ENCODE data around the gene TTLL5. TPM values are rescaled to one million over a fixed set of nuclear protein-coding genes. Genes with fewer than 3 reads are reported as not detected.

Gene TTLL5
- total RNA-seq, 4 donors from 2014 or later, result 36.3 to 61.8 (median 36.7) TPM

DNA sequence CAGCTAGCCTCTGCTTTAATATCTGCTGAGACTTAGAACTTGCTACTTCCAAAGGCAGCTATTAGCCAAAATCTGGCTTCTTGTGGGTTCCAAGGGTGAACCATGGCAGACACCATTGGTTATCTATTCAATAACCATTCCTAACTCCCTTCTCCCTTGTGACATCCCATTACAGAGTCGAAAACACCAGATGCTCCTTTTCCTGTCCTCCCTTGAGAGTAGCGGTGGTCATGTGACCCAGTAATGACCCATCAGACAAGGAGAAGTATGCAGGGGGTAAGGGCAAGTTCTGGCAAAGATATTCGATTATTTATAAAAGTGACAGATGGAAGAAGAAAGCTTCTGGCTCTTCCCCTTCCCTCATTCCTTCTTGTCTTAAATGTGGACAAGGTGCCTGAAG, 300.6 kb downstream of the TTLL5 start:
- Histone ChIP-seq H3K9me3 (no peaks in the 10 kb centered on the region), H3K36me3 (peaks cover 0 to 72% (median 0%) of the 10 kb centered on the region in 3 donors), H3K4me1 (no peaks in the 10 kb centered on the region), H3K4me3 (no peak overlapping the region), H3K27me3 (no peaks in the 10 kb centered on the region), H3K27ac (no peak overlapping the region)
- TF ChIP-seq, protein P1, sequence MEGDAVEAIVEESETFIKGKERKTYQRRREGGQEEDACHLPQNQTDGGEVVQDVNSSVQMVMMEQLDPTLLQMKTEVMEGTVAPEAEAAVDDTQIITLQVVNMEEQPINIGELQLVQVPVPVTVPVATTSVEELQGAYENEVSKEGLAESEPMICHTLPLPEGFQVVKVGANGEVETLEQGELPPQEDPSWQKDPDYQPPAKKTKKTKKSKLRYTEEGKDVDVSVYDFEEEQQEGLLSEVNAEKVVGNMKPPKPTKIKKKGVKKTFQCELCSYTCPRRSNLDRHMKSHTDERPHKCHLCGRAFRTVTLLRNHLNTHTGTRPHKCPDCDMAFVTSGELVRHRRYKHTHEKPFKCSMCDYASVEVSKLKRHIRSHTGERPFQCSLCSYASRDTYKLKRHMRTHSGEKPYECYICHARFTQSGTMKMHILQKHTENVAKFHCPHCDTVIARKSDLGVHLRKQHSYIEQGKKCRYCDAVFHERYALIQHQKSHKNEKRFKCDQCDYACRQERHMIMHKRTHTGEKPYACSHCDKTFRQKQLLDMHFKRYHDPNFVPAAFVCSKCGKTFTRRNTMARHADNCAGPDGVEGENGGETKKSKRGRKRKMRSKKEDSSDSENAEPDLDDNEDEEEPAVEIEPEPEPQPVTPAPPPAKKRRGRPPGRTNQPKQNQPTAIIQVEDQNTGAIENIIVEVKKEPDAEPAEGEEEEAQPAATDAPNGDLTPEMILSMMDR (IDR thresholded peaks at IDR 0.05), result no peak
- TF ChIP-seq POLR2A (IDR thresholded peaks at IDR 0.05), result no peak
- TF ChIP-seq EP300 (IDR thresholded peaks at IDR 0.05), result no peak
- 68 to 73% methylated on average over 3 of the region's 3 CpGs for WGBS, 2 donors
- DNase-seq (ENCODE audit: low spot score in 2 of 2), result no peak

DNA sequence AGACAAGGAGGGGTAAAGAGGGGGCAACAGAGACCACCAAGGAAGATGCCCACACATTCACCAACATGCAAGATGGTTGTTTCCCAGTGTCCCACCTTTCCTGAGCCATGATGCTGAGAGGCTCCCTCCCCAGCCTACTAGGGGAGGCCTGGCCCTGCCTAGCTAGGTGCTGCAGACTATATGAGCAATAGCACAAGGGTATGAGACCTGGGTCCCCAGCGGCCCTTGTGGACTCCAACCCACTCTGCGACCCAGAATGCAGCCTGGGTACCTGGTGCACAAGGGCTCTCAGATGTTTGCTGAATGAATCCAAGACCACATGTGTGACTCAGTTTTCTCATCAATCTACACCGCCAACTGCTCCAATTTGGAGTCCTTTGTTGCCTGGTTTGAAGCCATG, 306.8 kb downstream of the TTLL5 start:
- no peak for DNase-seq (ENCODE audit: low spot score in 2 of 2)
- Histone ChIP-seq H3K9me3 (no peaks in the 10 kb centered on the region), H3K27ac (peak overlapping the region in 1 of 4 donors; percentile 61), H3K4me1 (peaks cover 0 to 21% (median 0%) of the 10 kb centered on the region in 4 donors), H3K36me3 (peaks cover 0 to 49% (median 0%) of the 10 kb centered on the region in 3 donors), H3K27me3 (no peaks in the 10 kb centered on the region), H3K4me3 (no peak overlapping the region)
- 95 to 96% methylated on average over 2 to 3 of the region's 3 CpGs for WGBS, 2 donors
- TF ChIP-seq, protein P1 (IDR thresholded peaks at IDR 0.05), result no peak
- TF ChIP-seq EP300 (IDR thresholded peaks at IDR 0.05), result no peak
- no peak for TF ChIP-seq POLR2A (IDR thresholded peaks at IDR 0.05)

DNA sequence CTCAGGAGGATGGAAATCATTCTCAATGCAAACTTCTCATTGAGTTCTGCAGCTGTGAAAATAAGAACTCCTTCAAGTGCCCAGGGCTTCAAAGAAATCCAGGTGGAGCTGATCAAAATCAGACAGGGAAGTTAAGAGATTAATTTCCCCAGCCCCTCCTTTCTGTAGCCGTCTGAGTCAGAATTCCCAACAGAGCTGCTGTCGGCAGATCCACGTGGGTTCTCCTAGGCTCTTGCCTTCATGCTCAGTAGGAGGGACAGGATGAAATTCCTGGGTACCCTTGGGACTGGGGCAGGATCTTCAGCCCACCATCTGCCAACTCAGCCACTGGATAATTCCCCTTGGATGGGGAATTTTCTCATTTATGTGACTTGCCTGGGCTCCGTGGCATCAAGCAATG, 307.4 kb downstream of the TTLL5 start:
- DNase-seq (ENCODE audit: low spot score in 2 of 2), result peak in 1 of 2 donors; percentile 31
- Histone ChIP-seq H3K9me3 (no peaks in the 10 kb centered on the region), H3K36me3 (peaks cover 0 to 44% (median 0%) of the 10 kb centered on the region in 3 donors), H3K4me3 (no peak overlapping the region), H3K4me1 (peaks cover 0 to 24% (median 0%) of the 10 kb centered on the region in 4 donors), H3K27me3 (no peaks in the 10 kb centered on the region), H3K27ac (peak overlapping the region in 2 of 4 donors; percentile 33 to 61)
- TF ChIP-seq EP300 (IDR thresholded peaks at IDR 0.05) (no peak), POLR2A (IDR thresholded peaks at IDR 0.05) (no peak)
- TF ChIP-seq, protein P1 (IDR thresholded peaks at IDR 0.05), result no peak
- WGBS, 2 donors, result 31 to 42% methylated on average over 4 of the region's 4 CpGs

DNA sequence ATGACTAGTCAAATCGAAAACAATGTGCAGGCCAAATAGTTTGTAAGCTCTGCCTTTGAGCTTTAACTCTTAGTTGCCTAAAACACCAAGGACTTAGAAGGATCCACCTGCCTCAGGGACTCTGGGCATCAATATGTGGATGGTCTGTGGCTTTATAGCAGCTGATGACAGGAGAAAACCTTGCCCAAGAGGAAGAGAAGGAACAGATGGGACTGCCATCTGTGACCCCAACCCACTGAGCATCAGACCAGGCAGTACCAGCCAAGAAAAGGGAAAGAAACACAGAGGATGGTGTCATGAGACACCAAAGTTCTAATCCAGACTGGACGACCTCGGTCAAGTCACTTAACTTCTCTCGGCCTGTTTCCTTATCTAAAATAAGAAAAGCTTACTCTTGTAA, 308.1 kb downstream of the TTLL5 start:
- peak overlapping the region in 2 of 4 donors; percentile 33 to 61 for H3K27ac ChIP-seq
- DNase-seq (ENCODE audit: low spot score in 2 of 2), result no peak
- no peaks in the 10 kb centered on the region for H3K9me3 ChIP-seq
- no peak for TF ChIP-seq POLR2A (IDR thresholded peaks at IDR 0.05)
- TF ChIP-seq, protein P1 (IDR thresholded peaks at IDR 0.05), result no peak
- no peak for TF ChIP-seq EP300 (IDR thresholded peaks at IDR 0.05)
- peaks cover 0 to 24% (median 0%) of the 10 kb centered on the region in 4 donors for H3K4me1 ChIP-seq
- WGBS, 2 donors, result 53 to 70% methylated on average over 4 of the region's 4 CpGs
- no peak overlapping the region for H3K4me3 ChIP-seq
- no peaks in the 10 kb centered on the region for H3K27me3 ChIP-seq
- peaks cover 0 to 37% (median 0%) of the 10 kb centered on the region in 3 donors for H3K36me3 ChIP-seq

DNA sequence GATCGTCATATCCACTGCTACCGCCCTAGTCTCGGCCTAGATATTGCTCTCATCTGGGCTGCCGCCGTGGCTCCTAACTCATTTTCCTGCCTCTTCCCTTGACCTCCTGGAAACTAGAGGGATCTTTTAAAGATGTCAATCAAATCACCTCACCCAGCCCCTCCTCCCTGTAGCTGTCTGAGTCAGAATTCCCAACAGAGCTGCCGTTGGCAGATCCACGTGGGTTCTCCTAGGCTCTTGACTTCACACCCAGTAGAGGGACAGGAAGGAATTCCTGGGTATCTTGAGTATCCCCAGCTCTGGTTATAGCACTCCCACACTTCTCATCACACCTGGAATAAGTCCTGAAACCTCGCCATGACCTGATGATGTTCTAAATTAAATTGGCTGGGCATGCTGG, 308.8 kb downstream of the TTLL5 start:
- no peak for DNase-seq (ENCODE audit: low spot score in 2 of 2)
- Histone ChIP-seq H3K4me3 (no peak overlapping the region), H3K27ac (peak overlapping the region in 2 of 4 donors; percentile 33 to 61), H3K27me3 (no peaks in the 10 kb centered on the region), H3K9me3 (no peaks in the 10 kb centered on the region), H3K36me3 (peaks cover 0 to 32% (median 0%) of the 10 kb centered on the region in 3 donors), H3K4me1 (peaks cover 0 to 24% (median 0%) of the 10 kb centered on the region in 4 donors)
- 66% methylated on average over 8 of the region's 8 CpGs for WGBS, 2 donors
- TF ChIP-seq, protein P1 (IDR thresholded peaks at IDR 0.05), result no peak
- TF ChIP-seq POLR2A (IDR thresholded peaks at IDR 0.05) (no peak), EP300 (IDR thresholded peaks at IDR 0.05) (no peak)

All from tibial nerve (tissue), 4 donors.